ENCODE measurements around the gene HRH2.
"Not testable (repeated sequence)": the region's sequence is repeated elsewhere in the genome, so short reads cannot be mapped to it uniquely, and the experiment has no call there.

HRH2 gene

GRCh38 chr5:175657593-175658271, at the start of gene HRH2:
Gene HRH2 (plus strand): TSS chr5:175658071. CDS start chr5:175683234, 25,163 bp downstream.
- peak; percentile 16 for DNase-seq

GRCh38 chr5:175609526-175609925, 48.3 kb upstream of the HRH2 start:
- DNase-seq = no peak

- DNase-seq = no peak
These were observed 47.5 kb upstream of the HRH2 start for GRCh38 chr5:175610381-175610780.

- DNase-seq = no peak
These were observed 47.0 kb upstream of the HRH2 start for GRCh38 chr5:175610898-175611297.

GRCh38 chr5:175614223-175614815, 43.6 kb upstream of the HRH2 start:
- DNase-seq = no peak

- no peak for DNase-seq
These were observed 43.0 kb upstream of the HRH2 start for GRCh38 chr5:175614861-175615260.

GRCh38 chr5:175616083-175616482, 41.8 kb upstream of the HRH2 start:
- DNase-seq = no peak

- DNase-seq = not testable (repeated sequence)
These were observed 41.3 kb upstream of the HRH2 start for GRCh38 chr5:175616527-175616926.

GRCh38 chr5:175617447-175617846, 40.4 kb upstream of the HRH2 start:
- no peak for DNase-seq

- DNase-seq = no peak
These were observed 37.3 kb upstream of the HRH2 start for GRCh38 chr5:175620527-175620926.

- DNase-seq = no peak
These were observed 35.9 kb upstream of the HRH2 start for GRCh38 chr5:175621971-175622370.

GRCh38 chr5:175623088-175623487, 34.8 kb upstream of the HRH2 start:
- peak; percentile 23 for DNase-seq

- no peak for DNase-seq
These were observed 33.6 kb upstream of the HRH2 start for GRCh38 chr5:175624316-175624715.

- DNase-seq = no peak
These were observed 30.9 kb upstream of the HRH2 start for GRCh38 chr5:175627005-175627404.

GRCh38 chr5:175627739-175628138, 30.1 kb upstream of the HRH2 start:
- DNase-seq = no peak

- no peak for DNase-seq
These were observed 29.2 kb upstream of the HRH2 start for GRCh38 chr5:175628668-175629067.

- peak; percentile 38 for DNase-seq
These were observed 28.6 kb upstream of the HRH2 start for GRCh38 chr5:175629261-175629660.

GRCh38 chr5:175629793-175630192, 28.1 kb upstream of the HRH2 start:
- DNase-seq = no peak

- DNase-seq = no peak
These were observed 21.9 kb upstream of the HRH2 start for GRCh38 chr5:175635854-175636584.

- no peak for DNase-seq
These were observed 19.6 kb upstream of the HRH2 start for GRCh38 chr5:175638305-175638704.

- DNase-seq = no peak
These were observed 17.6 kb upstream of the HRH2 start for GRCh38 chr5:175640106-175640775.

GRCh38 chr5:175642998-175643397, 14.9 kb upstream of the HRH2 start:
- no peak for DNase-seq

- DNase-seq = no peak
These were observed 11.6 kb upstream of the HRH2 start for GRCh38 chr5:175646251-175646650.

GRCh38 chr5:175649967-175650366, 7.9 kb upstream of the HRH2 start:
- DNase-seq = no peak

All from NCI-H2171 treated with DMSO at 0.1 percent for 48 hours (cell line).